ENCODE data around the gene ZNF883.

GRCh38 chr9:112921549-112921948 lies 90.4 kb downstream of the ZNF883 start:
- TF ChIP-seq CTCF (conservative IDR thresholded peaks at IDR 0.05; ENCODE audit: low read depth, low read length) (peak; percentile 64), EZH2 (IDR thresholded peaks at IDR 0.05; ENCODE audit: low read length, unreplicated experiment) (no peak)
